Ascending aorta (tissue), 2 donors: ENCODE data around the gene TMEM259. TPM values are rescaled to one million over a fixed set of nuclear protein-coding genes. Genes with fewer than 3 reads are reported as not detected.

Source experiments
- DNase-seq, 2 donors: peaks; one replicate each; pipeline ENCODE4 v3.0.0-alpha.2; 2019; ENCODE audit warnings: low spot score in 2 of 2
- H3K27ac ChIP-seq, 2 donors: fragments of 200-600 bp; sonication (generic); one replicate each; pipeline ENCODE4 v1.5.1; 2016 to 2017; ENCODE audit warnings: mild to moderate bottlenecking in 1 of 2
- H3K27me3 ChIP-seq: fragments of 200-600 bp; sonication (generic); one replicate; pipeline ENCODE4 v1.5.1; 2017
- H3K36me3 ChIP-seq, 2 donors: fragments of 200-600 bp; sonication (generic); one replicate each; pipeline ENCODE4 v1.5.1; 2016
- H3K4me1 ChIP-seq, 2 donors: fragments of 200-600 bp; sonication (generic); one replicate each; pipeline ENCODE4 v1.5.1; 2016 to 2017; ENCODE audit warnings: mild to moderate bottlenecking in 1 of 2
- H3K4me3 ChIP-seq, 2 donors: fragments of 200-600 bp; sonication (generic); one replicate each; pipeline ENCODE4 v1.5.1; 2016 to 2017; ENCODE audit warnings: mild to moderate bottlenecking in 1 of 2
- H3K9me3 ChIP-seq, 2 donors: fragments of 200-600 bp; sonication (generic); one replicate each; pipeline ENCODE4 v1.5.1; 2016
- intact Hi-C: fragments of 100-400 bp; cut with DNase I; formaldehyde crosslinking; loops from one replicate; pipeline ENCODE4 v1.15.1; 2023
- total RNA-seq: library from RNA; depleted of rRNA; stranded (reverse); fragments of >200 nt; gene quantifications from one replicate; pipeline ENCODE4 v1.1.0, GENCODE V29; 2016
- TF ChIP-seq, protein P1 (sequence below), 3 experiments: fragments of 200-600 bp in 2 of 3; fragments of 450-650 bp in 1 of 3; sonication (generic) in 2 of 3; IDR thresholded peaks; one replicate each; pipeline ENCODE4 v1.5.1; 2016 to 2019; ENCODE audit warnings: antibody characterized with exemption in 3 of 3, mild to moderate bottlenecking in 1 of 3, moderate library complexity in 1 of 3

TMEM259 gene
- total RNA-seq, 1 donor from 2014 or later, result 452 TPM

DNA sequence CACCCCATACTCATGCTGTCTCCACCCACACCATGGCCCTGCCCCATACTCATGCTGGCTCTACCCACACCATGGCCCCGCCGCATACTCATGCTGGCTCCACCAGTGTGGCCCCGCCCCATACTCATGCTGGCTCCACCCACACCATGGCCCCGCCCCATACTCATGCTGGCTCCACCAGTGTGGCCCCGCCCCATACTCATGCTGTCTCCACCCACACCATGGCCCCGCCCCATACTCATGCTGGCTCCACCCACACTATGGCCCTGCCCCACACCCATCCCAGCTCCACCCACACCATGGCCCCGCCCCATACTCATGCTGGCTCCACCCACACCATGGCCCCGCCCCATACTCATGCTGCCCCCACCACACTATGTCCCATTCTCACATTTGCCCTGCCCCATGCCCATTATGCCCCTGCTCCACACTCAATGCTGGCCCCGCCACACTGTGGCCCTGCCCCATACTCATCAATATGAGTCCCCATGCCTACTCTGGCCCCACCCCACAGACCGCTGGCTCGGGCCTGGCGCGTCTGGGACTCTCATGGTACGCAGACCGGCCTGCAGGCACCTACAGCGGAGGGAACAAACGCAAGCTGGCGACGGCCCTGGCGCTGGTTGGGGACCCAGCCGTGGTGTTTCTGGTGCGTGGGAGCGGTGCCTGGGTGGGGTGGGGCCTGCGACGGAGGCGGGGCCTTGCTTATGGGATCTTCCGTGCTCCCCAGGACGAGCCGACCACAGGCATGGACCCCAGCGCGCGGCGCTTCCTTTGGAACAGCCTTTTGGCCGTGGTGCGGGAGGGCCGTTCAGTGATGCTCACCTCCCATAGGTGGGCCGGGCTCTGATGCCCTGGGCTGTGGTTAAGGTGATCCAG lies 42.3 kb upstream of the TMEM259 start:
- peaks cover 8 to 20% of the 10 kb centered on the region in 2 donors for H3K4me1 ChIP-seq
- intact Hi-C loops, result no loop called here
- H3K4me3 ChIP-seq, result no peak overlapping the region
- no peaks in the 10 kb centered on the region for H3K36me3 ChIP-seq
- TF ChIP-seq, protein P1, sequence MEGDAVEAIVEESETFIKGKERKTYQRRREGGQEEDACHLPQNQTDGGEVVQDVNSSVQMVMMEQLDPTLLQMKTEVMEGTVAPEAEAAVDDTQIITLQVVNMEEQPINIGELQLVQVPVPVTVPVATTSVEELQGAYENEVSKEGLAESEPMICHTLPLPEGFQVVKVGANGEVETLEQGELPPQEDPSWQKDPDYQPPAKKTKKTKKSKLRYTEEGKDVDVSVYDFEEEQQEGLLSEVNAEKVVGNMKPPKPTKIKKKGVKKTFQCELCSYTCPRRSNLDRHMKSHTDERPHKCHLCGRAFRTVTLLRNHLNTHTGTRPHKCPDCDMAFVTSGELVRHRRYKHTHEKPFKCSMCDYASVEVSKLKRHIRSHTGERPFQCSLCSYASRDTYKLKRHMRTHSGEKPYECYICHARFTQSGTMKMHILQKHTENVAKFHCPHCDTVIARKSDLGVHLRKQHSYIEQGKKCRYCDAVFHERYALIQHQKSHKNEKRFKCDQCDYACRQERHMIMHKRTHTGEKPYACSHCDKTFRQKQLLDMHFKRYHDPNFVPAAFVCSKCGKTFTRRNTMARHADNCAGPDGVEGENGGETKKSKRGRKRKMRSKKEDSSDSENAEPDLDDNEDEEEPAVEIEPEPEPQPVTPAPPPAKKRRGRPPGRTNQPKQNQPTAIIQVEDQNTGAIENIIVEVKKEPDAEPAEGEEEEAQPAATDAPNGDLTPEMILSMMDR (IDR thresholded peaks at IDR 0.05), result no peak
- peaks cover 9% of the 10 kb centered on the region for H3K27me3 ChIP-seq
- peaks cover 7 to 12% of the 10 kb centered on the region in 2 donors for H3K9me3 ChIP-seq
- DNase-seq, result no peak
- no peak overlapping the region for H3K27ac ChIP-seq

DNA sequence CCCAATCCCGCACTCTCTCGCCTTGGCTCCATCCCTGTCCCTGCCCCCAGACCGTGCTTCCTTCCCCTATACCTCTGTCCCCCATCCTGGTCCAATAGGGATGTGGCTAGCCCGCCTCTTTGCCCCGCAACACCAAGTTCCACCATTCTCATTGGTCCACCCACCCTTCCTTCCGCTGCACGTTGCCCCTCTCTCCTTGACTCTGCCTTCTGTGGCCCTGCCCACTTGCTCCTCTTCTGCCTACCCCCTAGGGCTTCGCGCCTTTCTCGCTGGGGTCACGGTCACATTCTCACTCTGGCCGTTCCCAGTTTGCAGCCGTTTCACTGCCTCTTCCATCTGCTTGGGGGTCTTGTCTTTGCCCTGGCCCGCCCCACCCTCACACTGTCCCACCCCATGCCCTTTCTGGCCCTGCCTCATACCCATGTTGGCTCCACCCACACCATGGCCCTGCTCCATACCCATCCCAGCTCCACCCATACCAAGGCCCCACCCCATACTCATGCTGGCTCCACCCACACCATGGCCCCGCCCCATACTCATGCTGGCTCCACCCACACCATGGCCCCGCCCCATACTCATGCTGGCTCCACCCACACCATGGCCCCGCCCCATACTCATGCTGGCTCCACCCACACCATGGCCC lies 41.6 kb upstream of the TMEM259 start:
- Histone ChIP-seq H3K27ac (no peak overlapping the region), H3K4me1 (peaks cover 8 to 19% of the 10 kb centered on the region in 2 donors), H3K27me3 (peaks cover 5% of the 10 kb centered on the region), H3K9me3 (peaks cover 14 to 20% of the 10 kb centered on the region in 2 donors), H3K4me3 (no peak overlapping the region), H3K36me3 (no peaks in the 10 kb centered on the region)
- TF ChIP-seq, protein P1 (IDR thresholded peaks at IDR 0.05), result no peak
- DNase-seq, result no peak
- intact Hi-C loops, result no loop called here

DNA sequence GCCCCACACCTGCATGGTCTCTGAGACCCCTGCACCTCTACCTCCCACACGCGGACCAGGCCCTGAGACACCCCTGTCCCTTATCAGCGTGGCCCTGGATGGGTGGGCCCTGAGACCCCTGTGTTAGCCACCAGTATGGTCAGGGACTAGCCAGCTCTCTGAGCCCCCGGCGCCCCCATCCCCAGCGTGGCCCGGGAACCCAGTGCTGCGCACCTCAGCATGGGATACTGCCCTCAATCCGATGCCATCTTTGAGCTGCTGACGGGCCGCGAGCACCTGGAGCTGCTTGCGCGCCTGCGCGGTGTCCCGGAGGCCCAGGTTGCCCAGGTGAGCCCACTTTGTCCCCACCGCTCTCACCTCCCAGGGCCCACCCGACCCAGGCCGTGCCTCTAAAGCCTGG lies 41.1 kb upstream of the TMEM259 start:
- Histone ChIP-seq H3K4me3 (no peak overlapping the region), H3K4me1 (peaks cover 8 to 14% of the 10 kb centered on the region in 2 donors), H3K9me3 (peaks cover 20 to 25% of the 10 kb centered on the region in 2 donors), H3K27ac (no peak overlapping the region), H3K36me3 (no peaks in the 10 kb centered on the region), H3K27me3 (peaks cover 5% of the 10 kb centered on the region)
- no peak for DNase-seq
- TF ChIP-seq, protein P1 (IDR thresholded peaks at IDR 0.05), result no peak
- intact Hi-C loops, result no loop called here

DNA sequence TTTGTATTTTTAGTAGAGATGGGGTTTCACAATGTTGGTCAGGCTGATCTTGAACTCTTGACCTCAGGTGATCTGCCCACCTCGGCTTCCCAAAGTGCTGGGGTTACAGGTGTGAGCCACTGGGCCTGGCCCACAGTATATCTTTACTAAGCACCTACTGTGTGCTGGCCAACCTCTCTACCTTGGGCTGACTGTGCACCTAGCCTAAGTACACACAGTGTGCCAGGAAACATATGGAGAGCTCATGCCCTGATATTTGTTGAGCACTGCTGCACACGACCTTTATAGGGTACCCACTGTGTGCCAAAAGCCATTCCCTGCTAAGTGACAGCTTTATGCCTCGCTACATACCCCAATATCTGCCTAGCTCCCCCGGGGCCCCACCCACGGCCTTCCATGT lies 39.8 kb upstream of the TMEM259 start:
- Histone ChIP-seq H3K27me3 (no peaks in the 10 kb centered on the region), H3K9me3 (peaks cover 27 to 33% of the 10 kb centered on the region in 2 donors), H3K36me3 (no peaks in the 10 kb centered on the region), H3K27ac (no peak overlapping the region), H3K4me1 (peaks cover 0 to 10% of the 10 kb centered on the region in 2 donors), H3K4me3 (no peak overlapping the region)
- TF ChIP-seq, protein P1 (IDR thresholded peaks at IDR 0.05), result no peak
- intact Hi-C loops, result no loop called here
- no peak for DNase-seq

DNA sequence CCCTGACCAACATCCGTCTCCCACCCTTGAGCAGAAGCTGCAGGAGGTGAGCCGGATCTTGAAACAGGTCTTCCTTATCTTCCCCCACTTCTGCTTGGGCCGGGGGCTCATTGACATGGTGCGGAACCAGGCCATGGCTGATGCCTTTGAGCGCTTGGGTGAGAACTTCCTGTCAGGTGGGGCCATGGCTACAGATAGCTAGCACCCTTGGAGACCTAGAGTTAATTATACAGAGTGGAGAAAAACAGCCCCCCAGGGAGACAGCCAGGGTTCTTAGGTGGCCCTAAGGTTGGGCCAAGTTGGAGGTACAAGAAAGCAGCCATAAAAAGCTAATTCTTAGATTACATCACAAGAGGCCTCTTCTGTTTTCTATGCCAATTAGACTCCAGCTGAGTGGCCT lies 37.2 kb upstream of the TMEM259 start:
- TF ChIP-seq, protein P1 (IDR thresholded peaks at IDR 0.05), result no peak
- Histone ChIP-seq H3K27ac (no peak overlapping the region), H3K27me3 (no peaks in the 10 kb centered on the region), H3K9me3 (peaks cover 27 to 33% of the 10 kb centered on the region in 2 donors), H3K36me3 (no peaks in the 10 kb centered on the region), H3K4me3 (no peak overlapping the region), H3K4me1 (no peaks in the 10 kb centered on the region)
- no peak for DNase-seq
- intact Hi-C loops, result no loop called here
